ENCODE data around the gene BASP1.
"Not testable (repeated sequence)": the region's sequence is repeated elsewhere in the genome, so short reads cannot be mapped to it uniquely, and the experiment has no call there.

Gene BASP1

DNA sequence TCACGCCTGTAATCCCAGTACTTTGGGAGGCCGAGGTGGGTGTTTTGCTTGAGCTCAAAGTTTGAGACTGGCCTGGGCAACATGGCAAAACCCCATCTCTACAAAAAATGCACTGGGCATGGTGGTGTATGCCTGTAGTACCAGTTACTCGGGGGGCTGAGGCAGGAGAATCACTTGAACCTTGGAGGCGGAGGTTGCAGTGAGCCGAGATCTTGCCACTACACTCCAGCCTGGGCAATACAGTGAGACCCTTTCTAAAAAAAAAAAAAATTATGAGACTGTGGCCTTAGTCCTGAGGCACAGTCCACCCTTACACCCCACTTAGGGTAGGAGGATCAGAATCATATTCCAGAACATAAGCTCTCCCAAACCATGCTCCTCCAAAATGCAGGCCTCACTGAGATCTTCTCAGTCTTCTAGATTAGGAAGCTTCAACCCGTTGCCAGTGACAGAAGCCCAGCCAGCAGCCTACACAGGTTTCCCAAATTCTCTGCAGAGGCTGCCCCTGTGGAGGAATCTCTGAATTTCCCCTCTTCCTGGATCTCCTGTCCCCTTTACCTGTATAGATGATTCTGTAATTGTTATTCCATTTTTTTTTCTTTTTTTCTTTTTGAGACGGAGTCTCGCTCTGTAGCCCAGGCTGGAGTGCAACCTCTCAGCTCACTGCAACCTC, 77.3 kb downstream of the BASP1 start:
- DNase-seq, result no peak

- DNase-seq, result no peak
Observed at GRCh38 chr5:17295671-17296070, 78.2 kb downstream of the BASP1 start.

- no peak for DNase-seq
Observed at GRCh38 chr5:17302106-17302505, 84.7 kb downstream of the BASP1 start.

DNA sequence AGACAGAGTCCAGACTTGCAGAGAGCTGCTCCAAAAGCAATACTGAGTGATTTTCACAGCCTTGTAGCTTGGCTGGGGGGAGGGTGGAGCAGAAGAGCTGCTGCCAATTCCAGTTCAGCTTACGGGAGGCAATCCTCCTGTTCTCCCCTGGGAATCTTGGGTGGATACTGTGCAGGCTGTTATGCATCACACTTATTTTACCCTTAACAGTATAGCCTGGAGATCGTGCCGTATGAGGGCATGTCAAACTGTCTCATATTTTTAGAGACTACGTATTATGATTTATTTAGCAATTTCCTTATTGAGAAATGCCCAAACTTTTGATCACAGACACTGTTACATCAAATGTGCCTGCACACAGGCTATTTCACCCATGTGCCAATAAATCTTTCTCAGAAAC, 85.2 kb downstream of the BASP1 start:
- DNase-seq, result no peak

DNA sequence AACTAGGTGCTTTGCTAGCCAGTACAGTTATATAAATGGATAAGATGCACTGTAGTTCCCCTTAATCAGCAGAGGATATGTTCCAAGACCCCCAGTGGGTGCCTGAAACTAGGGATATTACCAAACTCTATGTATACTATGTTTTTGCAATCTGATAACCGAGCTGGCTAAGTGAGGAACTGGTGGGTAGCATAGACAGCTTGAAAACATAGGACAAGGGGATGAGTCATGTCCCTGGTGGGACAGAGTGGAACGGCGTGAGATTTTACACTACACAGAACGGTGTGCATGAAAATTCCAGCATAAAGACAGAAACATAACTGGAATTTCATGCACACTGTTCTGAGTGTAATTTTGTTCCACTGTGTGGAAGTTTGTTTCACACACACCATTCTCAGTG, 86.9 kb downstream of the BASP1 start:
- no peak for DNase-seq

DNA sequence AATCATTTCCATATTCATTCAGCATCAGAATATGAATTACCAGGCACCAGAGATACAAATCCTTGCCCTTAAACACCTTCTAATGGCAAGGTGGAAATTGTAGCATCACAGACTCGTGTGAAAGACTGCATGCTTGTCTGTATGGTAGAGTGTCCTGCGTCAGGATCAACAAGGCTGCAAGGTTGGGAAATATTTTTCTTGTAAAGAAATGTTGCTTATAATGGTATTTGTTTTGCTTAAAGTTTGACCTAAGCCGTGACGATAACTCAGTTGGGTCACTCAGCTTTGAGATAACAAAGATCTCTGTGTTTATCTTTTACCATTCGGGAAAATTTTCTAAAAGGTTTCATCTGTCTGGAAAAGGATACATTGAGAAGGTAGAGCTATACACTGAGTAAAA, 87.6 kb downstream of the BASP1 start:
- DNase-seq, result no peak

DNA sequence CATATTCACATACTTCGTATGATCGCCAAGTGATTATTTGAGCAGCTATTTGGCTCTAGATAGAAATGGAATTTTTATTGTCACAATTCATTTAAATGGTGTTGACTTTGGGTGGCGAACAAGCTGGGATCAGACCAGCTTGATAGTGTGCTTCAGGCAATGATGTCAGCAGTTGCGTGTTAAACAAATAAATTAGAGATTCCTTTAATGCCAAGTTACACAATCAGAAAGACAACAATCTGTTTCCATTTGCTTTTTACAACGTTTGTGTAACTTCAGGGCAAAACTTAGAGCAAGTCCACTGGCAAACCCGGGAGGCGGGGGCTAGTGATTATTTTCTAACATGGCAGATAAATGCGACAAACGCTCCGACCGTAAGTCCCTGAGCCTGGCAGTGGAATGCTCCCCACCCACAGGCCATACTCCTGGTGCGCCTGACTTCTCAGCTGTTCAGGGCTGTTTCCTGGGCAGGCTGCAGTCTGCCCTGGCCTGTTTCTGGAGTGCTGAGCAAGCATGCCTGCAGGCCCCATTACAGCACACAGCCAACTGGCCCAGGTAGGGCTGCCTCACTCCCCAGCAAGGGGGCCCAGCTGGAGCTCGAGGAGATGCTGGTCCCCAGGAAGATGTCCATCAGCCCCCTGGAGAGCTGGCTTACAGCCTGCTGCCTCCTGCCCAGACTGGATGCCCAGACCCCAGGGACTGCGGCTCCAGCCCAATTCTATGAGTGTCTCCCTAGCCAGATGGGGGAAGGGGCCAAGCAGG, 88.7 kb downstream of the BASP1 start:
- no peak for DNase-seq

GRCh38 chr5:17306726-17307091, 89.3 kb downstream of the BASP1 start:
- no peak for DNase-seq

DNA sequence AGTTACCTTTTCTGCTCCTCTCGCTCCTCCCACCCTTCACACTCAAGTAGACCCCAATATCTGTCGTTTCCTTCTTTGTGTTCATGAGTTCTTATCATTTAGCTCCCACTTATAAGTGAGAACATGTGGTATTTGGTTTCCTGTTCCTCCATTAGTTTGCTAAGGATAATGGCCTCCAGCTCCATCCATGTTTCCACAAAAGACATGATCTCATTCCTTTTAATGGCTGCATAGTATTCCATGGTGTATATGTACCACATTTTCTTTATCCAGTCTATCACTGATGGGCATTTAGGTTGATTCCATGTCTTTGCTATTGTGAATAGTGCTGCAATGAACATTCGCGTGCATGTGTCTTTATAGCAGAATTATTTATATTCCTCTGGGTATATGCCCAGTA, 90.0 kb downstream of the BASP1 start:
- not testable (repeated sequence) for DNase-seq

GRCh38 chr5:17308326-17309065, 91.1 kb downstream of the BASP1 start:
- no peak for DNase-seq

DNA sequence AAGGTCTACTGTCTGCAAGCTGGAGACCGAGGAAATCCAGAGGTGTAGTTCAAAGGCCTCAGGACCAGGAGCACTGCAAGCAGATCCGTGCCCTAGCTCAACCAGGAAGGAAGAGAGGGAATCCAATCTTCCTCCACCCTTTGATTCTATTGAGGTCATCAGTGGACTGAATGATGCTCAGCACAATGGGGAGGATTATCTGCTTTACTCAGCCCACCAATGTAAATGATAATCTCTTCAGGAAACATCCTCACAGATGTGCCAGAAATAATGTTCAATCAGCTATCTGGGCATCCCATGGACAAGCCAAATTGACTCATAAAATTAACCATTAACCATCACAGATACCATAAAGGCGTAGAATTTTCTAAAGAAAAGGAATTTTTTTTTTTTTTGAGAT, 92.0 kb downstream of the BASP1 start:
- DNase-seq, result no peak

DNA sequence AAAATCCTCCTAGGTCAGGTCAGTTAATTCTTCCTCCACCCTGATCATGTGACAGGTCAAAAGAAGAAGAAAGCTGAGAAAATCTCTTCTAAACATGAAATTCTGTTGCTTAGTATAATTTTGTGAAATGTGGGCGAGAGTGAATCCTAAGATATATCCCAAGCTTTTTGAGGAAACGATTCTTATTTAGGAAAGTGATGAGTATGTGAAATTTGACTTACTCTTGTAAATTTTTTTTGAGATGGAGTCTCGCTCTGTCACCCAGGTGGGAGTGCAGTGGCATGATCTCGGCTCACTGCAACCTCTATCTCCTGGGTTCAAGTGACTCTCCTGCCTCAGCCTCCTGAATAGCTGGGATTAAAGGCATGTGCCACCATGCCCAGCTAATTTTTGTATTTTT, 93.1 kb downstream of the BASP1 start:
- DNase-seq, result not testable (repeated sequence)

DNA sequence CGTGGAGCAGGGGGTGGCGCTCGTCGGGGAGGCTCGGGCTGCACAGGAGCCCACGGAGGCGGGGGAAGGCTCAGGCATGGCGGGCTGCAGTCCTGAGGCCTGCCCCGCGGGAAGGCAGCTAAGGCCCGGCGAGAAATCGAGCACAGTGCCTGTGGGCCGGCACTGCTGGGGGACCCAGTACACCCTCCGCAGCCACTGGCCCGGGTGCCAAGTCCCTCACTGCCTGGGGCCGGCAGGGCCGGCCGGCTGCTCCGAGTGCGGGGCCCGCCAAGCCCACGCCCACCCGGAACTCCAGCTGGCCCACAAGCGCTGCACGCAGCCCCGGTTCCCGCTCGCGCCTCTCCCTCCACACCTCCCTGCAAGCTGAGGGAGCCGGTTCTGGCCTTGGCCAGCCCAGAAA, 94.4 kb downstream of the BASP1 start:
- not testable (repeated sequence) for DNase-seq

GRCh38 chr5:17312358-17312757, 94.9 kb downstream of the BASP1 start:
- DNase-seq, result no peak

DNA sequence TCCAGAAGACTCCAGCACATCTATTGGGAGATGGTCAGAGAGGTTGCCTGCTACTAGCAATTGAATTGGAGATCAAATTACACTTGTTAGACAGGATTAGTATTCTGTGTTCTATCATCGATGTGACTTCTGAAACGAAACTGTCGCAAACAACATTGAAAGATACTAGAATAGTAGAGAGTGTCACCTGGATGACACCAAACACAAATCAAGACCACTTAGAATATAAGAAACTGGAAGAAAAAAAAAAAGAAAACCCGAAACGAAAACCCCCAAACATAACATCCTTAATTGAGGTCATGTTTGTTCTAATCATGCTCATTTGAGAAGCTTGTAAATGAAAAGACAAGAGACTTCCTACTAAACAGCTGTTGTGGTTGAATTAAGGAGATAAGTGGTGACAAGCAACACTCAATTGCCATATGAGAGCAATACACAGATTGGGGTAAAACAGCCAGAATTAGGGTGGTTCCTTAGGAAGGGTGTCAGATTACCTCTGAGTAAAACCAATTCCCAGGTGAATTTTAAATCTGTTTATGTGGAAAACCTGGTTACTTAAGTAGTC, 97.6 kb downstream of the BASP1 start:
- DNase-seq, result no peak

DNA sequence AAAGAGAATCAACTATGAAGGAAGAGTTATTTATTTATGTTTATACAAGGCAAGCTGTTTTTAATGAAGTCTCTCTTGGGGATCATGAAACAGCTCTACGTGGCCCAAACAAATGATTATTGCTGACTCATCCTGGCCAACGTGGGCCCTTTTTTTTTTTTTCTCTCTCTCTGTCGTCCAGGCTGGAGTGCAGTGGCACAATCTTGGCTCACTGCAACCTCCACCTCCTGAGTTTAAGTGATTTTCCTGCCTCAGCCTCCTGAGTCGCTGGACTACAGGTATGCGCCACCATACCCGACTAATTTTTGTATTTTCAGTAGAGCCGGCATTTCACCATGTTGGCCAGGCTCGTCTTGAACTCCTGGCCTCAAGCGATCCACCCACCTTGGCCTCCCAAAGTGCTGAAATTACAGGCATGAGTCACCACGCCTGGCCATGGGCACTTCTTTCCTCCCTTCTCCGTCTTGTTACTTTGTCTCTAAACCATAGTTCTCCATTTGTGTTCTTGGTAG, 98.3 kb downstream of the BASP1 start:
- DNase-seq, result no peak

GRCh38 chr5:17316970-17317459, 99.6 kb downstream of the BASP1 start:
- no peak for DNase-seq

- DNase-seq, result no peak
Observed at GRCh38 chr5:17317473-17317872, 100.0 kb downstream of the BASP1 start.

- DNase-seq, result not testable (repeated sequence)
Observed at GRCh38 chr5:17319095-17319494, 101.7 kb downstream of the BASP1 start.

DNA sequence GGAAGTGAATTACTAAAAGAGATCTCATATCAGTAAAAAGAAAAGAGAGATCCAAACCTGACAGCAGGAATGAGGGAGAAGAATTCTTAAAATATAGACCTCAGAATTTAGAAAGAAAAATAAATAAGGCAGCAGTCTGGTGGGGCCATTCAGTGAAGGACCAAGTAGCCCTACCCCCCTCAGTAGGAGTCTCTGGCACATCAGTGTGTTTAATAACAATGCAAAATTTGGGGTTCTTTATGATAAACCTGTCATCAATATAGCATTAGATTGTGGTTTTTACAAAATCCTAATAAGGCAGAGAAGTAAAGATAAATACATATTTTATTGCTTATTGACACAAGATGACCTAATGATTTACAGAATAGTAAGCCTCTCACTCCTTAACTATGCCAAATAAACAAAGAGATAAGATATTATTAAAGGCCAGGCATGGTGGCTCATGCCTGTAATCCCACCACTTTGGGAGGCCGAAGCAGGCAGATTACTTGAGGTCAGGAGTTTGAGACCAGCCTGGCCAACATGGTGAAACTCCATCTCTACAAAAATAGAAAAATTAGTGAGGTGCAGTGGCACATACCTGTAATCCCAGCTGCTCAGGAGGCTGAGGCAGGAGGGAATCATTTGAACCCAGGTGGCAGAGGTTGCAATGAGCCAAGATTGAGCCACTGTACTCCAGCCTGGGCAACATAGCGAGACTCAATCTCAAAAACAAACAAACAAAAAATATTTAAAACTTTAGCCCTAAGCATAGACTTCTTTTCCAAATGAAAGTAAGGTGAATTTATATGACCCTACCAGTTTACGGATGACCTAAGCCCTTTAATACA, 108.6 kb downstream of the BASP1 start:
- no peak for DNase-seq
